Measurements from ENCODE around the gene KRTAP4-6. TPM values are rescaled to one million over a fixed set of nuclear protein-coding genes. Genes with fewer than 3 reads are reported as not detected.
"Not testable (repeated sequence)": the region's sequence is repeated elsewhere in the genome, so short reads cannot be mapped to it uniquely, and the experiment has no call there.

The KRTAP4-6 gene
- total RNA-seq, 4 donors from 2014 or later = 0.25 to 54.3 TPM; not detected in 2

GRCh38 chr17:41121742-41122141 is 18.6 kb downstream of the KRTAP4-6 start:
- H3K4me3 ChIP-seq (ENCODE audit: low read depth, poor library complexity, severe bottlenecking) = no peak overlapping the region
- intact Hi-C loops (cut with DNase I; ENCODE audit: low total_unique reads) = no loop called here
- 85 to 93% methylated on average over 2 of the region's 2 CpGs for WGBS, 2 donors
- TF ChIP-seq POLR2A (IDR thresholded peaks at IDR 0.05) (no peak), CTCF (IDR thresholded peaks at IDR 0.05) (no peak)
- no peak for DNase-seq (ENCODE audit: low spot score in 2 of 2)

GRCh38 chr17:41119696-41120690 is 20.4 kb downstream of the KRTAP4-6 start:
- WGBS, 2 donors = 56 to 64% methylated on average over 11 of the region's 11 CpGs
- intact Hi-C loops (cut with DNase I; ENCODE audit: low total_unique reads); DNase-seq (ENCODE audit: low spot score in 2 of 2): not testable (repeated sequence)

GRCh38 chr17:41118721-41119120 is 21.6 kb downstream of the KRTAP4-6 start:
- intact Hi-C loops (cut with DNase I; ENCODE audit: low total_unique reads) = no loop called here
- WGBS, 2 donors = 71% methylated on average over 4 of the region's 4 CpGs
- DNase-seq (ENCODE audit: low spot score in 2 of 2) = no peak
- TF ChIP-seq POLR2A (IDR thresholded peaks at IDR 0.05) (no peak), CTCF (IDR thresholded peaks at IDR 0.05) (no peak)
- H3K4me3 ChIP-seq (ENCODE audit: low read depth, poor library complexity, severe bottlenecking) = no peak overlapping the region

More at GRCh38 chr17:41119696-41120690, 20.4 kb downstream of the KRTAP4-6 start:
- not testable (repeated sequence) for H3K4me3 ChIP-seq (ENCODE audit: low read depth, poor library complexity, severe bottlenecking)

GRCh38 chr17:41117846-41118386 is 22.4 kb downstream of the KRTAP4-6 start, which contains the start of gene KRTAP4-11:
Gene KRTAP4-11, minus strand, starts transcription at chr17:41118373. Its CDS starts 58 bp downstream, at chr17:41118315.
- intact Hi-C loops (cut with DNase I; ENCODE audit: low total_unique reads); H3K4me3 ChIP-seq (ENCODE audit: low read depth, poor library complexity, severe bottlenecking); DNase-seq (ENCODE audit: low spot score in 2 of 2): not testable (repeated sequence)
- 80 to 81% methylated on average over 8 to 10 of the region's 10 CpGs for WGBS, 2 donors

GRCh38 chr17:41116297-41116696 is 24.0 kb downstream of the KRTAP4-6 start:
- WGBS, 2 donors = 32 to 41% methylated on average over 5 of the region's 5 CpGs
- DNase-seq (ENCODE audit: low spot score in 2 of 2) = no peak
- no peak for TF ChIP-seq POLR2A (IDR thresholded peaks at IDR 0.05)
- intact Hi-C loops (cut with DNase I; ENCODE audit: low total_unique reads) = no loop called here
- H3K4me3 ChIP-seq (ENCODE audit: low read depth, poor library complexity, severe bottlenecking) = no peak overlapping the region

- no peak for DNase-seq (ENCODE audit: low spot score in 2 of 2)
- intact Hi-C loops (cut with DNase I; ENCODE audit: low total_unique reads) = no loop called here
- WGBS, 2 donors = 82 to 85% methylated on average over 2 of the region's 2 CpGs
- TF ChIP-seq CTCF (IDR thresholded peaks at IDR 0.05) (no peak), POLR2A (IDR thresholded peaks at IDR 0.05) (no peak)
- H3K4me3 ChIP-seq (ENCODE audit: low read depth, poor library complexity, severe bottlenecking) = no peak overlapping the region
Observed at GRCh38 chr17:41111151-41111885, 29.0 kb downstream of the KRTAP4-6 start.

GRCh38 chr17:41108728-41109386 is 31.5 kb downstream of the KRTAP4-6 start:
- intact Hi-C loops (cut with DNase I; ENCODE audit: low total_unique reads); H3K4me3 ChIP-seq (ENCODE audit: low read depth, poor library complexity, severe bottlenecking); DNase-seq (ENCODE audit: low spot score in 2 of 2): not testable (repeated sequence)
- 0% methylated on average over 1 of the region's 1 CpG for WGBS, 2 donors

All from lower leg skin (tissue), 4 donors.